Measurements from ENCODE around the gene BABAM2.
A peak's percentile ranks its signal among the peaks of the same experiment; 100 is the strongest.
"Not testable (repeated sequence)": the region's sequence is repeated elsewhere in the genome, so short reads cannot be mapped to it uniquely, and the experiment has no call there.

Gene BABAM2

DNA sequence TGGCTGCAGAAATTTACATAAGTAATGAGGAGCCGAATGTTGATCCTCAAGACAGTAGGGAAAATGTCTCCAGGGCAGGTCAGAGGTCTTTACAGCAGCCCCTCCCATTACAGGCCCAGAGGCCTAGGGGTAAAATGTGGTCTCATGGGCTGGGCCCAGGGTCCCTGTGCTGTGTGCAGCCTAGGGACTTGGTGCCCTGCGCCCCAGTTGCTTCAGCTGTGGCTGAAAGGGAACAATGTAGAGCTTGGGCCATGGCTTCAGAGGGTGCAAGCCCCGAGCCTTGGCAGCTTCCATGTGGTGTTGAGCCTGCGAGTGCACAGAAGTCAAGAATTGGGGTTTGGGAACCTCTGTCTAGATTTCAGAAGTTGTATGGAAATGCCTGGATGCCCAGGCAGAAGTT, 77.5 kb downstream of the BABAM2 start:
- DNase-seq: peak in 1 of 10 donors; percentile 59
- intact Hi-C loops (cut with DNase I): not testable (repeated sequence)

- intact Hi-C loops (cut with DNase I); DNase-seq: not testable (repeated sequence)
Measured at GRCh38 chr2:27968957-27969356, 78.4 kb downstream of the BABAM2 start.

GRCh38 chr2:27972311-27972710, 81.8 kb downstream of the BABAM2 start:
- DNase-seq: no peak
- intact Hi-C loops (cut with DNase I): no loop called here

GRCh38 chr2:27973592-27973991, 83.1 kb downstream of the BABAM2 start:
- intact Hi-C loops (cut with DNase I): no loop called here
- DNase-seq: no peak

DNA sequence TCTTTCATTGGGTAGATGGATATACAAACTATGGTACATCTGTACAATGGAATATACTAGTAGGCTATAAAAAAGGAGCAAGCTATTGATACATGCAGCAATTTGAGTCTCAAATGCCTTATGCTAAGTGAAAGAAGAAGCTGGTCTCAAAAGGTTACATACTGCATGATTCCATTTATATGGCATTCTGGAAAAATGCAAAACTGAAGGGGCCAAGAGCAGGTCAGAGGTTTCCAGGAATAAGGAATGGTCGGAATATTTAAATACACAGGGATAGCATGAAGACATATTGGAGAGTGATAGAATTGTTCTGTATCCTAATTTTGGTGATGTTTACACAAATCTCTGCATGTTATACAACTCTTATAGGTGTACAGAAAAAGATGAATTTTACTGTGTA, 85.8 kb downstream of the BABAM2 start:
- DNase-seq: no peak
- intact Hi-C loops (cut with DNase I): no loop called here

GRCh38 chr2:27977731-27978312, 87.3 kb downstream of the BABAM2 start:
- intact Hi-C loops (cut with DNase I): no loop called here
- DNase-seq: no peak

GRCh38 chr2:27978761-27979160, 88.2 kb downstream of the BABAM2 start:
- intact Hi-C loops (cut with DNase I); DNase-seq: not testable (repeated sequence)

GRCh38 chr2:27980242-27980641, 89.7 kb downstream of the BABAM2 start:
- no peak for DNase-seq
- intact Hi-C loops (cut with DNase I): no loop called here

GRCh38 chr2:27984153-27984552, 93.6 kb downstream of the BABAM2 start:
- DNase-seq: no peak
- intact Hi-C loops (cut with DNase I): no loop called here

DNA sequence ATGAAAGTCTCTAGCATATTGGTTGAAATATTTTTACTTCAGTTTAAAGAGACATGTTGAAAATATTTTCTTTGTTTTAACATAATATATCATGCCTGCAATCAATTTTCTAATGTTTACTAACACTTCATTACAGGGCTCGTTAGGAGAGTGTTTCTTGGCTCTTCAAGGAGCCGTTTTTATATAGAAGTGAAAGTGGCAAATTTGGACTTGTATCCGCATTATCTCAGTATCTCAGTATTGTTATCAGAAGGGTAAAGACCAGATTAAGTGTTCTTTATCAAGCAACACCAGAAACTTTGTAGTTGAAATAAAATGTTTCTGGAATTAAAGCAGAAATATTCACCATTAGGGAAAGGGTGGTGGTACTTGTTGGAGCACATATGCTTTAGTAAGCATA, 97.8 kb downstream of the BABAM2 start:
- intact Hi-C loops (cut with DNase I): no loop called here
- DNase-seq: no peak

GRCh38 chr2:27988718-27989117, 98.2 kb downstream of the BABAM2 start:
- intact Hi-C loops (cut with DNase I): no loop called here
- DNase-seq: no peak

DNA sequence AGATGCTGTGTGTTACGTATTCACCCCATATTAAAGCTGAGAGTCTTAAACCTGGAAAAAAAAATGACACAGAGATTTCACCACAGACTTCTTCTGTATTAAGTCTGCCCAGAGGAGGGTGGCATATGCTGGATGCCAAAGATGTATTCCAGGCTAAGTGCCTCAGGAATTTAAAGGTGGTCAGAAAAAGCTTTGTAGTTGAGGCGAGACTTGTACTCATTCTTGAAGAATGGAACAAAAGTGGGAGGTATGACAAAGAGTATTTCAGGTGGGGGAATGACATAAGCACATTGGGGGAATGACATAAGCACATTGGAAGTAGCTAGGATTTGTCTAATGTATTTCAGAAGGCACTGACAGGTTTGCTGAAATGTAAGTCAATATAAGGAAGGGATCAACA, 98.6 kb downstream of the BABAM2 start:
- intact Hi-C loops (cut with DNase I): no loop called here
- DNase-seq: no peak

DNA sequence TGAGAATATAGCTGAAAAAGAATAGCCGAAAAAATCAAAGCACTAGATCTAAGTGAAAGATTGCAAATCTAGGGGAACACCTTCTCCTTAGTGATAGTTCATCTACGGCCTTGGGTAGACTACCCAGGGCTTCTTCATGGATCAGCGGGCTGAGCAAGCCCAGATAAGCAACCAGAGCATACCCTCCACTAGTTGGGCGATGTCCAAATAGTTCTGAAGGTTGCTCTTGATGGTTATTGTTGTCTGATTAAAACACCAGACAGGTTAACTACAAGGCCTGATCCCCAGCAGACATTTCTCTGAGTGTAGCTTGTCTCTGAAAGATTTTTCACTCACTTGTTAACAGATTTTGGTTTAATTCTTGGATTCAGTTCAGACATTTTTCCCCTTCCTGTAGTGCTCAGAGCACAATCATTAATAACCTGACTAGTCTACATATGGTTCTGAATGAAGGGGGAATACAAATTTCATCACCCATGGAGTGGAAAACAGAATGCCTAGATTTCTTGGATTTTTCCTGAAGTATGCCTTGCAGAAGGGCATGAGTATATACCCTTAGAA, 99.6 kb downstream of the BABAM2 start:
- DNase-seq: no peak
- intact Hi-C loops (cut with DNase I): no loop called here

DNA sequence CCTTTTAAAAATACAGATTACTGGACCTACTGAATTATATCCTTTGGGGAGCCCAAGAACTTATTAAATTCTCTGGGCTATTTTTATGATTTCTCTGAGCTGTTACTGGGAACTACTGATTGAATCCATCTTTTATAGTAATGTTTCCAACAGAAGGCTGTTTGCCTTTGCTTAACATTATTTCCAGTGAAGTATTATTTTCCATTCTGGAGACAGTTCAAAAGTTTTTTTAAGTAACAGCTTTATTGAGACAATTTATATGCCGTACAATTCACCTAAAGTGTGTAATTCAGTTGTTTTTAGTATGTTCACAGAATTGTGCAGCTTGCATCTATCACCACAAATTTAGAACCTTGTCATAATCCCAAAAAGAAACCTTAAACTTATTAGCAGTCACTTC, 100.6 kb downstream of the BABAM2 start:
- intact Hi-C loops (cut with DNase I): no loop called here

GRCh38 chr2:27992787-27993401, 102.4 kb downstream of the BABAM2 start:
- intact Hi-C loops (cut with DNase I): no loop called here
- no peak for DNase-seq

More for the DNA sequence above, 100.6 kb downstream of the BABAM2 start:
- no peak for DNase-seq

- intact Hi-C loops (cut with DNase I): no loop called here
- no peak for DNase-seq
Measured at GRCh38 chr2:27993402-27993787, 102.9 kb downstream of the BABAM2 start.

- no peak for DNase-seq
- intact Hi-C loops (cut with DNase I): no loop called here
Measured at GRCh38 chr2:27993950-27994728, 103.6 kb downstream of the BABAM2 start.

- DNase-seq: no peak
- intact Hi-C loops (cut with DNase I): no loop called here
Measured at GRCh38 chr2:27996156-27996922, 105.8 kb downstream of the BABAM2 start.

DNA sequence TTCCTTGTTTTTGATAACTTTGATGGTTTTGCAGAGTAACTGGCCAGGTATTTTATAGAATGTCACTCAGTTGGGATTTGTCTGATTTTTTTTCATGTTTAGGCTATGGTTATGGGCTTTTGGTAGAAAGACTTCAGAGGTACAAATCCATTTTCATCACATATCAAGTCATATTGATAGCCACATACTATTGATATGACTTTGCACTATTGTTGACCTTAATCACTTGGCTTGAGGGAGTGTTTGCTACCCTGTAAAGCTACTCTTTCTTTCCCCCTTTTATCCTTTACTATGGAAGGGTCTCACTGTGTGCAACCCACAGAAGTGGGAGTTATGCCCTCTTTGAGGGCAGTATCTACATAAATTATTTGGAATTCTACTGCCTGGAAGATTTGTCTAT, 109.8 kb downstream of the BABAM2 start:
- intact Hi-C loops (cut with DNase I): no loop called here
- DNase-seq: no peak

DNA sequence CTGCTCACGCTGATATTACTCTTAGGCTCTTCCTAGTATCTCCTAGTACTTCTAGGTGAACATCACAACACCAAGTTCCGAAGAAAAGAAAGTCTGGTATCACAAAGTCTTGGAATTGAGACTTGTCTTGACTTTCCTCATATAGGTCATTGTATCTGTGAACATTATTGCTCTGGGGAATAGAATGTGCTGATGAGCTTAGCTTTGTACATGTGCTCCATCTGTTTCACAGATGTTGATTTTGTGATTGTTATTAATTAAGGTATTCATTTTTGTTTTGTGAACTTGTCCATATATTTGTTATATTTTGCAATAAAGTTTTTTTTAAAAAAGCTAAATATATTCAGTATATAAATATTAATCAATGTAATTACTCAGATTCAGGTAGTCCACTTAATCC, 111.7 kb downstream of the BABAM2 start:
- intact Hi-C loops (cut with DNase I): no loop called here
- no peak for DNase-seq

GRCh38 chr2:28004086-28004485, 113.6 kb downstream of the BABAM2 start:
- intact Hi-C loops (cut with DNase I): no loop called here
- no peak for DNase-seq
